Measurements from ENCODE around the gene NCAPH2.
A peak's percentile ranks its signal among the peaks of the same experiment; 100 is the strongest.

The NCAPH2 gene

GRCh38 chr22:50507991-50508884 is at the start of gene NCAPH2:
Gene NCAPH2 (plus strand): TSS chr22:50508224. CDS start chr22:50508338, 114 bp downstream.
- DNase-seq (ENCODE audit: low read depth in 2 of 2) = peak; percentile 96 to 98

DNA sequence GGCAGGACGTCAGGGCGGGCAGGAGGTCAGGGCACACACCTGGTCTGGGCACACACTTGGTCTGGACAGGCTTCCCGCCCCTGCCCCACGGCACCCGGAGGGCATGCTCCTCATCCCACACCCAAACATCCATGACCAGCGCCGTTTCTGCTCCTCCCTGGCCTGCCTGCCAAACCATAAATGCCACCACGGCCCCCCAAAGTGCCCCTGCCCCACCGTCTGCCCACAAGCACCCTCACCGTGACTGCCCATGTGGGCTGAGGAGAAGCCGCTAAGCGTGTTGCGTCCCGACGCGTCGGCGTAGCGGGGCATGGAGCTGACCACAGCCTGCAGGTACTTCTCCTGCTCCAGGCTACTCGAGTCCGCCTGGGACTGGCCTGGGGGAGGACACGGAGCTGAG is 49.0 kb upstream of the NCAPH2 start:
- no peak for DNase-seq (ENCODE audit: low read depth in 2 of 2)

DNA sequence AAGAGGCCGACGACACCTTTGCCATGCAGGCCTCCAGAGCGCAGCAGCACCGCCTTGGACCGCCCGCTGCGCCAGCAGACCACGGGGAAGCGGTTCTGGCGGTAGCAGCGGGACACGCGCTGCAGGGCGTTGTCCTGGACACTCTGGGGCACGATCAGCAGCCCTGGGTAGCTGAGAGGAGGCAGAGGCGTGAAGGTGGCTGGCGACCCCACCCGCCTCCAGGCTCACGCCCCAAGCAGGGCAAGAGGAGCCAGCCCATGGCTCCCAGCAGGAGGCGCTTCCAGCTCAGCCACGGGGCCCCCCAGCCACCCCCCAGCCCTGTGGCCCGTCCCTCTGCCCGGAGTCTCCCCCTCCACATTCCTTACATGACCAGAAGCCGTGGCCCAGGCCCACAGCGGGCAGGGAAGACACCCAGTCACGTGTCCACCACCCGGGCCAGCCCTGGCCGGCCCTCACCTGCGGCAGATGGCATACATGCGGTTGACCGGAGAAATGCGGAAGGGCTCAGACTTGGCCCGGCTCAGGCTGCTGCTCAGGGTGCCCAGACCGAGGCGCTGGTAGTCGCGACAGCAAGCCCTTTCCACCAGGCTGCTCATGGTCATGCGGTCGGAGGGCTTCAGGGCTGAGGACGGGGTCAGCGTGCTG is 48.4 kb upstream of the NCAPH2 start:
- no peak for DNase-seq (ENCODE audit: low read depth in 2 of 2)

- DNase-seq (ENCODE audit: low read depth in 2 of 2) = no peak
Measured at GRCh38 chr22:50460938-50461337, 47.1 kb upstream of the NCAPH2 start.

GRCh38 chr22:50461536-50461935 is 46.5 kb upstream of the NCAPH2 start:
- DNase-seq (ENCODE audit: low read depth in 2 of 2) = no peak

GRCh38 chr22:50461979-50462540 is 46.0 kb upstream of the NCAPH2 start:
- DNase-seq (ENCODE audit: low read depth in 2 of 2) = no peak

- DNase-seq (ENCODE audit: low read depth in 2 of 2) = no peak
Measured at GRCh38 chr22:50463188-50463900, 44.7 kb upstream of the NCAPH2 start.

DNA sequence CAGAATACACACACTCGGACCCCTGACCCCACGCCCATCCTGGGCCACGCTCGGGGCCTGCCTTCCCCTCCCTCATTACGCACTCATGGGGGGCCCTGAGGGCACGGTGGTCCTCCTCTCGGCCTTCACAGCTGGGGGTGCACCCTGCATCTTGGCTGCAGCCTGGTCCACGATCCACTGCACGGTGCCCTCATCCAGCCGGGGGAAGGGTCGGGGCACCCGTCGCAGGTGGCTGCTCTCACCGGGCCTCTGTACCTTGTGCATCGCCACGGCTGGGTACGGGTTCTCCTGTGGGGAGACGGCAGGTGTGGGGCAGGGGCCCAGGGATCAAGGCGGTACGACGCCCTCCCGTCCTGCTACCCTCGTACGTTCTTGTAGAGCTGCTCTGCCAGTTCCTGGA is 43.6 kb upstream of the NCAPH2 start:
- DNase-seq (ENCODE audit: low read depth in 2 of 2) = no peak

DNA sequence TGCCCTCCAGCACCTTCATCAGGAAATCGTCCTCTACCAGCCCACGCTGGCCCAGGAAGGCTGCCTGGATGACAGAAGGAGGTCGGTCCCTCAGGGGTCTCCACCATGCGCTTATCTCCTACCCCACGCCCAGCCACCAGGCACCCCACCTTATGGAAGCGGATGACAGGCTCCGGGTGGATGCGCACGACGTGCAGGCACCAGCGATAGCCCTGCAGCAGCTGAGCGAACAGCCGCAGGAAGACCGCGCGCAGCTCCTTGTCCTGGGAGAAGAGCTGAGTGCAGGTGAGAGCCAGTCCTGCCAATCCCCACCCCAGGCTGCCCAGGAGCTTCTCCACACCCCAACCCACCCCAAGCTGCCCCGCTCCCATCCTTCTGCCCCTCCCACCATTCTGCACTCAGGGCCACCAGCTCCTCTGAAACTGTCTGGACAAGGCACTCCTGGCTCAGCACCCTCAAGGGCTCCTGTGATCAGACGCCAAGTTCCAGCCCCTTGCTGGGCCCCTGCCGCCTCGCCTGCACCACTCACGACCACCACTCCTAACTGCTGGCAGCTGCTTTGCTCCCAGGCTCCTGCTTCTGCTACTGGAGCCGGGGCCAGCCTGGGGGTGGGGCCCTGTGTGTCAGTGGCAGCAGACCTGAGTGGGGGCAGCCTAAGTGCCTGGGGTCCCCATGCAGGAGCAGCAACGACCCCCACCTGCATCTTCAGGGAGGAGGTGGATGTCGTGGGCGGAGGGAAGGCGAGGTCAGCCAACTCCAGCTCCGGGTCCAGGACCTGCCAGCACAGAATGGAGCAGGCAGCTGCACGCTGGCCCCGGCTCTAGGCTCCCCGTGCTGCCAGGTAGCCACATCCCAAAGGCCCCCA is 42.7 kb upstream of the NCAPH2 start:
- DNase-seq (ENCODE audit: low read depth in 2 of 2) = no peak

DNA sequence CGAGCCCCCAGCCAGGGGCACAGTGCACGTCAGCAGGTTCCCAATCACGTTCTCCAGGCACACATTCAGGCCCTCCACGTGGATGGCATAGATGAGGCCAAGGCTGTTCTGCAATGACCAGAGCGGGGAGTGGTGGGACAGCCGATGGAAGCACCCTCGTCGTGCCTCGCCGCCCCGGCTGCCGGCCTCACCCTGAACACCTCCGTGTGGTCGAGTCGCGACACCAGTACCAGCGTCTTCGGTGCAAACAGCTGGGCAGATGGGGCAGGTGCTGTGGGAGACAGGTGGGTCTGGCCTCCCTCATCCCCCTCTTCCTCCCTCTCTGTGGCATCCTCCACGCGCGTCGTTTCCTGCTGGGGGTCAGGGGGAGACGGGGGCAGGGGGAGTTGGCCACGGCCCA is 40.7 kb upstream of the NCAPH2 start:
- no peak for DNase-seq (ENCODE audit: low read depth in 2 of 2)

DNA sequence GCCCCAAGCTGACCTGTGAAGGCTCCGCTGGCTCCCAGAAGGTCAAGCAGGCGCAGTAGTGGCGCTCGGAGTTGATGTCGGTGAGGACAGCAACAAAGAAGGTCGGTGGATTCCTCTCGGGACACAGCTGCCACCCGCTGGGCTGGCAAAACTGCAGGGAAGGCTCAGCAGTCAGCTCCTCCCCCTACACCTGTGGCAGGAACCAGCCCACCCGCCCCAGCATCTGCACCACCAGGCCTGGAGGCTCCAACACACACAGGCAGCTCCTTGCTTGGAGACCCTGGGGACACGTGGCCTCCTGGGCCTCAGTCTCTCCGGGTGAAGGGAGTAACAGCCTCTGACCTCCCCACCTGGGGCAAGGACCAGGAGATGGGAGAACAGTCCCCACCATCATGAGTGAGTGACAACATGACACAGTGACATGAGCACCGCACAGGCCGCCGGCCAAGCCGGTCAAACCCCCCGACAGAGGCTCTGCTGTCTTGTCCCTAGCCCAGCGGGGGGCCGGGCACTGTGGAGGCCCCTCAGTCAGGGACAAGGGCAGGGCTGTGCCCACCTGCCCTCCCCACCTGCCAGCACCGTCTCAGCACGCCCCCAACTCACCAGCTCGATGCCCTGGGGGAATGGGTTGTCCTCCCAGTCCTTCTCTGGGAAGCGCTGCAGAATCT is 40.1 kb upstream of the NCAPH2 start:
- DNase-seq (ENCODE audit: low read depth in 2 of 2) = no peak

DNA sequence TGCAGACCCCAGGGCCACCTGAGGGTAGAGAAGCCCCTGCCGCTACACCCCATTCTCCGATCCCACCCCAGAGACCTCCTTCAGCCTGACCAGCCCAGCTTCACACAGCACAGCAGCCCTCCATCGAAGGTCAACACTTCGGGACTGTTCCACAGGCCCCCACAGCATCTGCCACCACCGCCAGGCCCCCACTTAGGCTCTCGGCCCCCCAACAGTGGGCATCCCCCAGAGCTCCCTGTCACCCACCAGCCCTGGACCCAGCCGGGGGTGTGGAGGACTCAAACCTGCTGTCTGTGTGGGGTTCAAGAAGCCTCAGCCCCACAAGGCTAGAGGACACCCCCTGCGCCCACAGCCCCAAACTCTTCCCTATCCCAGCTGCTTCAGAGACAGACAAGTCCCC is 39.4 kb upstream of the NCAPH2 start:
- DNase-seq (ENCODE audit: low read depth in 2 of 2) = no peak

- peak; percentile 92 to 95 for DNase-seq (ENCODE audit: low read depth in 2 of 2)
Measured at GRCh38 chr22:50469377-50470305, 38.4 kb upstream of the NCAPH2 start.

GRCh38 chr22:50470491-50470890 is 37.5 kb upstream of the NCAPH2 start:
- no peak for DNase-seq (ENCODE audit: low read depth in 2 of 2)

DNA sequence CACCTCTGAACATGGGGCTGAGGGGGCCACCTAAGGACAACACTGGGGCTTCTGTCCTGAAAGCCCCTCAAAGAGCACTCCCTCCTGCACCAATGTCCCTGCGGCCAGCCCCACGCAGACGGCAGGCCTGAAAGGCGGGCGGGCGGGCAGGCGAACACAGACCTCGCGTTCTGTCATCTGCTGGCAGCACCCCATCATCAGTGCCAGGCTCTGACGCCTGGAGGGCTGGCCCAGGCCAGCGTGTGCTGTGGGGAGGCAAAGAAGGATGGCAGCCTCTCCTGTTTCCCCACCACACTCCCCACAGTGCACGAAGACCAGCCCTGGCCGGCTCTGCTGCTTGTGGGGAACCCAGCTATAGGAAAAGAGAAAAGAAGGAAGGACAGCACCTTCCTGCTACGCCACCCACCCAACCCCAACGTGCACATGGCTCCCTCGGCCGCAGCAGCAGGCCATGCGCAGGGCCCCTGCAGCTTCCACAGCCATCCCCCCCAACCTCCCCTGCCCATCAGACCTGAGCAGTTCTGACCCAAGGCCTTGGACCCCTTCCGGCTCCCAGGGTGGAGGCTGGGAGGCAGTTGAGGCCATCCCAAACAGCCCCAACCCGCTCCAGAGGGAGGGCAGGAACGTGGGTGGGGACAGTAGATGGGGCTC is 36.7 kb upstream of the NCAPH2 start:
- no peak for DNase-seq (ENCODE audit: low read depth in 2 of 2)

DNA sequence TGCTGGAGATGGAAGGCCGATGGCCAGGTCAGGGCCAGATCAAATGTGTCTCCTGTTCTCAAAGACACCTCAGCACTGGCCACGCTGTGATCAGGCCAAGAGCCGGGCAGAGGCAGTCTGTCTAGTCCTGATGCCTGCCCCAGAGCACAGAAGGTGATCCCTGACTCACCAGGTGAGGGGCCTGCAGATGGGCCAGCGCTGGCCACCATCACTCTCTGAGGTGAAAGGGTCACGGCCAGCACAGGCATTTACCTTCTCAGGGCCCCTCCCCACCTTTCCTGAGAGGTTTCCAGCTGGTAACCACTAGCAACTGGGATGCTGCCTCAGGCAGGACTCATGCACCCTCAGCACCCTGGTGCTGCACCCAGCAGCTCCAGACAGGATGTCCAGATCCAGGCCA is 36.1 kb upstream of the NCAPH2 start:
- no peak for DNase-seq (ENCODE audit: low read depth in 2 of 2)

DNA sequence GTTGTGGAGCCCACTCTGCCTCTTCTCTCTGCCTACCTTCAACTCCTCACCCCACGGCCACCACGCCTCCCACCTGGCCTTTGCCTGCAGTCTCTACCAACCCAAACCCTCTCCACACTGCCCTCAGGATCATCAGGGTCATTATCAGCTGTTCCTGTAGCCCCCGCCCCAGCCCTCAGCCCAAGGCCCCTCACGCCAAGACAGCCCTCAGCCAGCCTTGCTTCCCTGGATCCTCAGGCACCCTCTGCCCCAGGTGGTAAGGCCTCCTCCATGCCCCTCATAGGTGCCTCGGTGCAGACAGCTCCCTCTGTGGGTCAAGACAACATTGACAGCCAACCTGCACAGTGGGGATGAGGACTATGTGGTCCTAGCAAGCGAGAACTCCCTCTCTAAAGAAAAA is 34.9 kb upstream of the NCAPH2 start:
- no peak for DNase-seq (ENCODE audit: low read depth in 2 of 2)

GRCh38 chr22:50473855-50474671 is 34.0 kb upstream of the NCAPH2 start:
- no peak for DNase-seq (ENCODE audit: low read depth in 2 of 2)

All from stimulated activated CD8-positive, alpha-beta memory T cell treated with anti-CD3 and anti-CD28 coated beads, Interleukin-7, amount 100 ng/mL, for 1 hour (primary cell).